Stomach (tissue), 4 donors: ENCODE results near the gene ZDHHC5.

Experiments used
- CTCF ChIP-seq, 7 experiments: fragments of 450-650 bp in 4 of 7; fragments of 200-600 bp in 3 of 7; sonication (generic) in 3 of 7; IDR thresholded peaks; one replicate each; pipeline ENCODE4 v1.5.1; 2016 to 2019; ENCODE audit warnings: antibody characterized with exemption in 7 of 7, control low read depth in 2 of 7, mild to moderate bottlenecking in 1 of 7
- POLR2AphosphoS5 ChIP-seq, 3 donors: sonication (generic); formaldehyde crosslinking; IDR thresholded peaks; one replicate each; pipeline ENCODE4 v1.6.1; 2016; ENCODE audit warnings: antibody characterized with exemption in 3 of 3

GRCh38 chr11:57633394-57634070 is 34.4 kb upstream of the ZDHHC5 start:
- TF ChIP-seq CTCF (IDR thresholded peaks at IDR 0.05) (no peak), POLR2AphosphoS5 (IDR thresholded peaks at IDR 0.05) (no peak)
